ENCODE results near the gene ADCY7. TPM values are rescaled to one million over a fixed set of nuclear protein-coding genes. Genes with fewer than 3 reads are reported as not detected.
A peak's percentile ranks its signal among the peaks of the same experiment; 100 is the strongest.

ADCY7 gene
- total and polyA plus RNA-seq, 2 of the 4 experiments (the other 2 are of a cell fraction): 15.2 to 17.1 TPM

- no peak for ATAC-seq (ENCODE audit: low read depth)
These were observed 39.9 kb downstream of the ADCY7 start for GRCh38 chr16:50306287-50306686.

More at GRCh38 chr16:50306287-50306686, 39.9 kb downstream of the ADCY7 start:
- no peak for DNase-seq
- H3K18ac ChIP-seq (ENCODE audit: low read depth, low read length): no peak overlapping the region
- no peak overlapping the region for H2BK120ac ChIP-seq (ENCODE audit: low read depth, low read length)
- no peaks in the 10 kb centered on the region for H3K9me3 ChIP-seq (ENCODE audit: control insufficient read depth, insufficient read depth, low read length)
- H3K4me3 ChIP-seq (ENCODE audit: insufficient read depth, low read depth, low read length): no peak overlapping the region
- H2BK5ac ChIP-seq (ENCODE audit: low read depth, low read length, poor library complexity, severe bottlenecking): no peak overlapping the region
- intact Hi-C loops (cut with micrococcal nuclease) (no loop called here), in situ Hi-C loops (cut with MboI; ENCODE audit: low sequenced_read_pairs) (no loop called here), dilution Hi-C loops (cut with HindIII; ENCODE audit: low sequenced_read_pairs, unreplicated experiment) (no loop called here)
- peaks cover 28% of the 10 kb centered on the region for H3K9me1 ChIP-seq (ENCODE audit: insufficient read depth, low read length)
- H4K8ac ChIP-seq (ENCODE audit: low read depth in 2 of 2, low read length in 2 of 2): no peak overlapping the region
- H2BK20ac ChIP-seq (ENCODE audit: low read depth, low read length): no peak overlapping the region
- peak overlapping the region; percentile 35; the same call in 1 of the 2 replicates for H4K91ac ChIP-seq (ENCODE audit: insufficient read depth, low read depth, low read length)
- peaks cover 41% of the 10 kb centered on the region for H3K4me1 ChIP-seq (ENCODE audit: control insufficient read depth, insufficient read depth, low read length)
- H3K23ac ChIP-seq (ENCODE audit: low read depth, low read length): no peak overlapping the region
- TF ChIP-seq MAFK (IDR thresholded peaks at IDR 0.05; ENCODE audit: low read depth, low read length): no peak
- no peak for TF ChIP-seq RFX5 (IDR thresholded peaks at IDR 0.05; ENCODE audit: low read depth, low read length)
- no peak for TF ChIP-seq USF2 (IDR thresholded peaks at IDR 0.05; ENCODE audit: low read depth, low read length)
- TF ChIP-seq RCOR1 (IDR thresholded peaks at IDR 0.05; ENCODE audit: insufficient replicate concordance, low read length): no peak
- TF ChIP-seq RAD21 (IDR thresholded peaks at IDR 0.05; ENCODE audit: low read length): no peak
- no peak for TF ChIP-seq MXI1 (IDR thresholded peaks at IDR 0.05; ENCODE audit: borderline replicate concordance, low read depth, low read length)
- no peak for TF ChIP-seq POLR2A (IDR thresholded peaks at IDR 0.05; ENCODE audit: low read depth, low read length)
- no peak for TF ChIP-seq CHD1 (IDR thresholded peaks at IDR 0.05; ENCODE audit: low read depth, low read length)
- no peak for TF ChIP-seq CEBPB (IDR thresholded peaks at IDR 0.05; ENCODE audit: low read depth, low read length)
- no peak for TF ChIP-seq SMC3 (IDR thresholded peaks at IDR 0.05; ENCODE audit: low read depth, low read length)
- TF ChIP-seq BHLHE40 (IDR thresholded peaks at IDR 0.05; ENCODE audit: low read depth, low read length): no peak
- no peak for TF ChIP-seq NFE2L2 (IDR thresholded peaks at IDR 0.05; ENCODE audit: low read depth, low read length)
- no peak for TF ChIP-seq MAZ (IDR thresholded peaks at IDR 0.05; ENCODE audit: borderline replicate concordance, low read depth, low read length)
- no peak for TF ChIP-seq CTCF (conservative IDR thresholded peaks at IDR 0.05; ENCODE audit: low read depth, low read length)
- TF ChIP-seq FOS (IDR thresholded peaks at IDR 0.05; ENCODE audit: low read depth, low read length): no peak
- no peak for TF ChIP-seq ELK1 (IDR thresholded peaks at IDR 0.05; ENCODE audit: borderline replicate concordance, low read depth, low read length)
- no peak overlapping the region for H3K27ac ChIP-seq (ENCODE audit: insufficient read depth, low read length)
- BruUV-seq (replicated peaks): no TSS peak
- no peak overlapping the region; the same call in 2 of the 3 replicates for H2BK15ac ChIP-seq (ENCODE audit: low read depth, low read length)
- peak overlapping the region; percentile 32; the same call in 1 of the 2 replicates for H2AK5ac ChIP-seq (ENCODE audit: low read depth, low read length)
- no peak overlapping the region for H3K4me2 ChIP-seq (ENCODE audit: low read depth, low read length)
- no peak overlapping the region for H2AK9ac ChIP-seq (replicated peaks; ENCODE audit: low read depth, low read length, poor library complexity)
- H3K79me1 ChIP-seq (ENCODE audit: low read depth in 1 of 2, low read length in 2 of 2): peaks cover 0 to 16% of the 10 kb centered on the region in 2 experiments; a peak in 1 of 4 replicates
- no peak overlapping the region for H3K9ac ChIP-seq (ENCODE audit: low read depth, low read length)
- WGBS, 2 experiments (ENCODE audit: extremely low coverage in 2 of 2, insufficient read length in 1 of 2): 80% methylated on average over 1 of the region's 9 CpGs; no CpG with 5 or more reads in 1 of the 2 experiments
- H4K5ac ChIP-seq (ENCODE audit: low read depth, low read length): no peak overlapping the region
- H3K56ac ChIP-seq (ENCODE audit: extremely low read depth, insufficient read depth, low read length): no peak overlapping the region
- H2AFZ ChIP-seq (replicated peaks; ENCODE audit: low read length, poor library complexity): no peak overlapping the region
- H3K14ac ChIP-seq (replicated peaks; ENCODE audit: low read depth, low read length): no peak overlapping the region
- no peaks in the 10 kb centered on the region for H3K27me3 ChIP-seq (ENCODE audit: control insufficient read depth, insufficient read depth, low read length)
- ChIA-PET POLR2A (ENCODE audit: unreplicated experiment) (no interaction called here), CTCF (no interaction called here)
- H4K20me1 ChIP-seq (ENCODE audit: insufficient read depth, low read length): no peaks in the 10 kb centered on the region
- H3K36me3 ChIP-seq (ENCODE audit: control insufficient read depth, insufficient read depth, low read length): no peaks in the 10 kb centered on the region
- H3K4ac ChIP-seq (ENCODE audit: low read depth, low read length): peak overlapping the region; percentile 29; the same call in 1 of the 2 replicates

Data from IMR-90 (cell line).